Measurements from ENCODE around the gene PARD6A. TPM values are rescaled to one million over a fixed set of nuclear protein-coding genes. Genes with fewer than 3 reads are reported as not detected.
A peak's percentile ranks its signal among the peaks of the same experiment; 100 is the strongest.

The PARD6A gene
- total and polyA plus RNA-seq, 2 of the 13 experiments (the other 11 are each of a cell fraction or from before 2014, with no cell fraction given), result 3.5 to 4.3 TPM

GRCh38 chr16:67659675-67660563, 841 bp upstream of the PARD6A start, which contains the start of gene ACD (continued):
- TF ChIP-seq REXO4 (CRISPR knock-in tag; IDR thresholded peaks at IDR 0.05; ENCODE audit: borderline replicate concordance) (no peak), DPF2 (CRISPR knock-in tag; IDR thresholded peaks at IDR 0.05; ENCODE audit: borderline replicate concordance, low read depth) (0 out of 2 replicates have a peak, but pooled peaks have one; percentile 51), ZNF260 (CRISPR knock-in tag; IDR thresholded peaks at IDR 0.05; ENCODE audit: borderline replicate concordance, low read depth) (no peak; the same call in 1 of the 2 replicates), TMF1 (CRISPR knock-in tag; IDR thresholded peaks at IDR 0.05; ENCODE audit: low read depth) (peak; percentile 43; the same call in 1 of the 2 replicates), ZFP62 (CRISPR knock-in tag; IDR thresholded peaks at IDR 0.05) (no peak; the same call in 1 of the 2 replicates), ZNF484 (CRISPR knock-in tag; IDR thresholded peaks at IDR 0.05; ENCODE audit: borderline replicate concordance, low read depth) (0 out of 2 replicates have a peak, but pooled peaks have one; percentile 83), SNRNP70 (IDR thresholded peaks at IDR 0.05; ENCODE audit: low read depth, low read length) (no peak), ZNF225 (CRISPR knock-in tag; IDR thresholded peaks at IDR 0.05) (peak; percentile 88), DMAP1 (CRISPR knock-in tag; IDR thresholded peaks at IDR 0.05) (peak; percentile 90), ZNF235 (CRISPR knock-in tag; IDR thresholded peaks at IDR 0.05; ENCODE audit: borderline replicate concordance) (no peak), ZNF841 (CRISPR knock-in tag; IDR thresholded peaks at IDR 0.05; ENCODE audit: borderline replicate concordance) (no peak), DR1 (CRISPR knock-in tag; IDR thresholded peaks at IDR 0.05) (peak; percentile 51), ZNF710 (CRISPR knock-in tag; IDR thresholded peaks at IDR 0.05; ENCODE audit: borderline replicate concordance) (0 out of 2 replicates have a peak, but pooled peaks have one; percentile 45)
- TF ChIP-seq, protein P1, sequence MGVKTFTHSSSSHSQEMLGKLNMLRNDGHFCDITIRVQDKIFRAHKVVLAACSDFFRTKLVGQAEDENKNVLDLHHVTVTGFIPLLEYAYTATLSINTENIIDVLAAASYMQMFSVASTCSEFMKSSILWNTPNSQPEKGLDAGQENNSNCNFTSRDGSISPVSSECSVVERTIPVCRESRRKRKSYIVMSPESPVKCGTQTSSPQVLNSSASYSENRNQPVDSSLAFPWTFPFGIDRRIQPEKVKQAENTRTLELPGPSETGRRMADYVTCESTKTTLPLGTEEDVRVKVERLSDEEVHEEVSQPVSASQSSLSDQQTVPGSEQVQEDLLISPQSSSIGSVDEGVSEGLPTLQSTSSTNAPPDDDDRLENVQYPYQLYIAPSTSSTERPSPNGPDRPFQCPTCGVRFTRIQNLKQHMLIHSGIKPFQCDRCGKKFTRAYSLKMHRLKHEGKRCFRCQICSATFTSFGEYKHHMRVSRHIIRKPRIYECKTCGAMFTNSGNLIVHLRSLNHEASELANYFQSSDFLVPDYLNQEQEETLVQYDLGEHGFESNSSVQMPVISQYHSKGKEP (CRISPR knock-in tag; IDR thresholded peaks at IDR 0.05), result 0 out of 2 replicates have a peak, but pooled peaks have one; percentile 52
- TF ChIP-seq, protein P2, sequence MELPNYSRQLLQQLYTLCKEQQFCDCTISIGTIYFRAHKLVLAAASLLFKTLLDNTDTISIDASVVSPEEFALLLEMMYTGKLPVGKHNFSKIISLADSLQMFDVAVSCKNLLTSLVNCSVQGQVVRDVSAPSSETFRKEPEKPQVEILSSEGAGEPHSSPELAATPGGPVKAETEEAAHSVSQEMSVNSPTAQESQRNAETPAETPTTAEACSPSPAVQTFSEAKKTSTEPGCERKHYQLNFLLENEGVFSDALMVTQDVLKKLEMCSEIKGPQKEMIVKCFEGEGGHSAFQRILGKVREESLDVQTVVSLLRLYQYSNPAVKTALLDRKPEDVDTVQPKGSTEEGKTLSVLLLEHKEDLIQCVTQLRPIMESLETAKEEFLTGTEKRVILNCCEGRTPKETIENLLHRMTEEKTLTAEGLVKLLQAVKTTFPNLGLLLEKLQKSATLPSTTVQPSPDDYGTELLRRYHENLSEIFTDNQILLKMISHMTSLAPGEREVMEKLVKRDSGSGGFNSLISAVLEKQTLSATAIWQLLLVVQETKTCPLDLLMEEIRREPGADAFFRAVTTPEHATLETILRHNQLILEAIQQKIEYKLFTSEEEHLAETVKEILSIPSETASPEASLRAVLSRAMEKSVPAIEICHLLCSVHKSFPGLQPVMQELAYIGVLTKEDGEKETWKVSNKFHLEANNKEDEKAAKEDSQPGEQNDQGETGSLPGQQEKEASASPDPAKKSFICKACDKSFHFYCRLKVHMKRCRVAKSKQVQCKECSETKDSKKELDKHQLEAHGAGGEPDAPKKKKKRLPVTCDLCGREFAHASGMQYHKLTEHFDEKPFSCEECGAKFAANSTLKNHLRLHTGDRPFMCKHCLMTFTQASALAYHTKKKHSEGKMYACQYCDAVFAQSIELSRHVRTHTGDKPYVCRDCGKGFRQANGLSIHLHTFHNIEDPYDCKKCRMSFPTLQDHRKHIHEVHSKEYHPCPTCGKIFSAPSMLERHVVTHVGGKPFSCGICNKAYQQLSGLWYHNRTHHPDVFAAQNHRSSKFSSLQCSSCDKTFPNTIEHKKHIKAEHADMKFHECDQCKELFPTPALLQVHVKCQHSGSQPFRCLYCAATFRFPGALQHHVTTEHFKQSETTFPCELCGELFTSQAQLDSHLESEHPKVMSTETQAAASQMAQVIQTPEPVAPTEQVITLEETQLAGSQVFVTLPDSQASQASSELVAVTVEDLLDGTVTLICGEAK (IDR thresholded peaks at IDR 0.05), result no peak
- TF ChIP-seq, protein P2 (CRISPR knock-in tag; IDR thresholded peaks at IDR 0.05), result no peak

Data from HepG2 (cell line).